GM19467 (cell line): ENCODE results near the gene SOBP.
"Not testable (repeated sequence)": the region's sequence is repeated elsewhere in the genome, so short reads cannot be mapped to it uniquely, and the experiment has no call there.

Experiments
- ATAC-seq: cut with Tn5 transposase; IDR thresholded peaks from one replicate; pipeline ENCODE4 v1.9.1; 2021; ENCODE audit warnings: mild to moderate bottlenecking, moderate library complexity; ENCODE audit not compliant: unreplicated experiment

SOBP gene

GRCh38 chr6:107489636-107490565 lies at the start of gene SOBP:
SOBP (plus strand) TSS chr6:107490117; CDS start chr6:107490617, 500 bp downstream.
- ATAC-seq: no peak

GRCh38 chr6:107440936-107441335 lies 49.0 kb upstream of the SOBP start:
- no peak for ATAC-seq

DNA sequence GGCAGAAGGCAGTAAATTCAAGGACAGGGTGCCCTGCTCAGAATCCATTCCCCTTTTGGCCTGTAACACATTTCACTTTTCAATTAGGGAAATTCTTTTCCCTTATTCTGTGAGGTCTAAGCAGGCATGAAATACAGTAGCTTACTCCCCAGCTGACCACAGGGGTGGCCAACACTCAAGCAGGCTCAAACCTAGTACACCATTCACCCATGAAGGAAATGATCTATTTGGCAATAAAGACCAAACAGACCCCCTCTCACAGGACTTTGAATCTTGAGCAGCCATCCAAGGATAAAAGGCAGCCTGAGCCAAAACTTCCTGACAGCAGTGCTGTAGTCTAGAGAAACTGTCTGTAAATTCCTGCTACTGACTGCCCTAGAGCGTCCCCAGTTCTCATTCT lies 48.2 kb upstream of the SOBP start:
- no peak for ATAC-seq

GRCh38 chr6:107442938-107443607 lies 46.8 kb upstream of the SOBP start:
- no peak for ATAC-seq

DNA sequence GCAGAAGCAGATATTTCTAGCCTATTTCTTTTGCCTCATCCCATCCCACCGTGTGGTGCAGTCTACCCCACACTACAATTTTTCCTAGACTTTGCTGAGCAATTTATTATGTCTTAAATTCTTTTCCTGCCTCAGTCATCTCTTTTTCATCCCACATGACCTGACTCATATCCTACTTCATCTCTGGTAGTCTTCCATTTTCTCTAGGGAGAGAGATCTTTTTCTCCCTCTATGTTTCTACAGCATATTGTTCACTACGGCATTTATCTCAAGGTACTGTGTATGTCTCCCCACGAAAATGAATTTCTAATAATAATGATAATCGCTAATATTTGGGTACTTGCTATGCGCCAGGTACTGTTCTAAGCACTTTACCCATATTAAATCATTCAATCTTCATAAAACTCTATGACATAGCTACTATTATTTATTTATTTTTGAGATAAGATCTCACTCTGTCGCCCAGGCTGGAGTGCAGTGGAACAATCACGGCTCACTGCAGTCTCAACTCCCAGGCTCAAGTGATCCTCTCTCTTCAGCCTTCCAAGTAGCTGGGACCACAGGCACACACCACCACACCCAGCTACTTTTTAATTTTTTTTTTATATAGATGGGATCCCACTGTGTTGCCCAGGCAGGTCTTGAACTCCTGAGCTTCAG lies 46.2 kb upstream of the SOBP start:
- no peak for ATAC-seq

GRCh38 chr6:107444277-107444676 lies 45.6 kb upstream of the SOBP start:
- ATAC-seq: no peak

DNA sequence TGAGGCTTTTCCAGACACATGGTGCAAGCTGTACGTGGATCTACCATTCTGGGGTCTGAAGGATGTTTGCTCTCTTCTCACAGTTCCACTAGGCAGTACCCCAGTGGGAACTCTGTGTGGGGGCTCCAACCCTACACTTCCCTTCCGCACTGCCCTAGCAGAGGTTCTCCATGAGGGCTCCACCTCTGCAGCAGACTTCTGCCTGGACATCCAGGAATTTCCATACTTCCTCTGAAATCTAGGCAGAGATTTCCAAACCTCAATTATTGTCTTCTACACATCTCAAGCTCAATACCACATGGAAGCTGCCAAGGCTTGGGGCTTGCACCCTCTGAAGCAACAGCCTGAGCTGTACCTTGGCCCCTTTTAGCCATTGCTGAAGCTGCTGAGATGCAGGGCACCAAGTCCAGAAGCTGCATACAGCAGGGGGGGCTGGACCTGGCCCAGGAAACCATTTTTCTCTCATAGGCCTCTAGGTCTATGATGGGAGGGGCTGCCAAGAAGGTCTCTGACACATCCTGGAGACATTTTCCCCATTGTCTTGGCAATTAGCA lies 42.2 kb upstream of the SOBP start:
- no peak for ATAC-seq

GRCh38 chr6:107448776-107449175 lies 41.1 kb upstream of the SOBP start:
- no peak for ATAC-seq

GRCh38 chr6:107458672-107459282 lies 31.1 kb upstream of the SOBP start:
- peak; percentile 31 for ATAC-seq

DNA sequence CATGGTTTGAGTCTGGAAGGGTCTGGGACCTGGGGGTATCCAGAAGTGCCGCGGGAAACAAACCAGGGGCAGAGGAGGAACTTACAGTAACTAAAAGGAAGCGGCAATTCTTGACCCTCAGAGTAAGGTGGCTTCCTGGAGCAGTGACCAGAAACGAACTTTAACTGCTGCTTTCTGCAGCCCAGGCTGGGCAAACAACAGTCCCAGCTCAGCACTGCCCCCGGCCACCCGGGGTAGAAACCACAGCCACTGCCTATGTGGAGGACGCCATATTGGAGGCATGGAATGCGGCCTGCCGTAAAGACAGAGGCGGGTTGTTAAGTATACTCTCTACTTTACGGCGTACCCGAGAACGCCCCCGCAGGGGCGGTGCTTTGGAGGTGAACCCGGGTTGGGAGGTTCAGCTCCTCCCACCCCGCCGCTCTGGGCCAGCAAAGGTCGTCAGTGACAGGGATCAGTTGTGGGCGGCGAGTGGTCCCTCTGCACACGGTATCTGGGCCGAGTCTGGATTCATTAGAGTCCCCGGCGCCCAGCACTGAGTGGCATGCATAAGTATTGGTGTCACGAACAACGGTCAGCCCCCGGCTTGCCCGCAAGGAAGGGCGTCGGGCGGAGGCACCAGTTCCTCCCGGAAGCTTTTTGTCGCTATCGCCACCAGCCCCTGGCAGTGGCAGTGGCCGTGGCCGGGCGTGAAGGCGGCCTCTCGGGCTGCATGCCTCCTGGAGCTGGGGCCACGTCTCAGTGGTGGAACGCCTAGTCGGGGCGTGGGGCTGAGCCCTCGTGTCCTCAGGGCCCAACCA lies 30.4 kb upstream of the SOBP start, which contains the start of gene PDSS2:
Gene PDSS2, minus strand, starts transcription at position 282 of the 800 bp plus-strand sequence. Its CDS starts 279 bp downstream, at position 3.
- peak; percentile 93 for ATAC-seq

GRCh38 chr6:107460083-107460631 lies 29.8 kb upstream of the SOBP start:
- no peak for ATAC-seq

DNA sequence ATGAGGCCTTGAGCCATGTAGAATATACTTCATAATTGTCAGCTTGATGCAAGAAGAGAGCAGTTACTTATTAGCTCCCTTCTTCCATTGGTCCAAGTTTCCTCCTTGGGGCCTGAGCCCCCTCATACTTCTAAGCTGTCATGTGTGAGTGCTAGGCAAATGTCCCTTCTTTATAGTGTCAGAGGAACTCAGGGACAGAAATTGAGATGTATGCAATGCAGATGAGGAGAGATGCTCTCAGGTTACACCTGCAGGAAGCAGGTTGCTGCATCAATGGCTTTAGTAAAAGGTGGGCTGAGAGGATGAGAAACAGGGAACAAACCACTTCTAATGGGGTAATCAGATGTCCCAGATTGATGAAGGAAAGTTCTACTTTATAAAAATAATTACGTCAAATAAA lies 23.9 kb upstream of the SOBP start:
- ATAC-seq: no peak

DNA sequence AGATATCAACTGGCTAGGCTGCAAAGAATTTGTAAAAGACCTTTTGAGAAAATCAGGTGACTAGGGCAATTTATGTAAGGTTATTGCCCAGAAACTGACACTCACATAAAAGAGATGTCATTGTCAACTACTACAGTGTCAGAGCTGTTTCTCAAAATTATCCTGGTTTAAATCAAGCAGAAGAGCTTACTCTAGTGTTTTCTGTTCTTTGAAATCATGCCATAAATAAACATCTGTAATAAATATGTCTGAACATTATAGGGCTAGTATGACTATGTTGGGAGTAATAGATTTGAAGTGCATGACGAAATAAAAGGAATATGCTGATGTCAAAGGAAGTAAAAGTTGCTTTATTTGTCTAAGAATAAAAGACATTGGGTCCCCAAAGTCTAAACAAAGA lies 19.6 kb upstream of the SOBP start:
- ATAC-seq: no peak

GRCh38 chr6:107473660-107474059 lies 16.3 kb upstream of the SOBP start:
- no peak for ATAC-seq

DNA sequence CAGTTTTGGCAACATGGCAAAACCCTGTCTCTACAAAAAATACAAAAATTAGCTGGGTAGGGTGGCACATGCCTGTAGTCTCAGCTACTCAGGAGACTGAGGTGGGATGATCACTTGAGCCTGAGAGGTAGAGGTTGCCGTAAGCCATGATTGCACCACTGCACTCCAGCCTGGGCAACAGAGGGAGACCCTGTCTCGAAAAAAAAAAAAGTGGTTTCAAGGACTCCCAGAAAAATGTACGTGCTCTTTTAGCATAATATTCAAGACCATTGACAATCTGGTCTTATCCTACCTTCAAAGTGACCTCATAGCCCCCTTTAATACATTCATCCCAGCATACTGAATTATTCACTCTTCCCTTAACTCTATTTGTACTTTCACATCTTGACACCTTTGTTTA lies 14.6 kb upstream of the SOBP start:
- not testable (repeated sequence) for ATAC-seq

GRCh38 chr6:107475826-107476225 lies 14.1 kb upstream of the SOBP start:
- ATAC-seq: not testable (repeated sequence)

DNA sequence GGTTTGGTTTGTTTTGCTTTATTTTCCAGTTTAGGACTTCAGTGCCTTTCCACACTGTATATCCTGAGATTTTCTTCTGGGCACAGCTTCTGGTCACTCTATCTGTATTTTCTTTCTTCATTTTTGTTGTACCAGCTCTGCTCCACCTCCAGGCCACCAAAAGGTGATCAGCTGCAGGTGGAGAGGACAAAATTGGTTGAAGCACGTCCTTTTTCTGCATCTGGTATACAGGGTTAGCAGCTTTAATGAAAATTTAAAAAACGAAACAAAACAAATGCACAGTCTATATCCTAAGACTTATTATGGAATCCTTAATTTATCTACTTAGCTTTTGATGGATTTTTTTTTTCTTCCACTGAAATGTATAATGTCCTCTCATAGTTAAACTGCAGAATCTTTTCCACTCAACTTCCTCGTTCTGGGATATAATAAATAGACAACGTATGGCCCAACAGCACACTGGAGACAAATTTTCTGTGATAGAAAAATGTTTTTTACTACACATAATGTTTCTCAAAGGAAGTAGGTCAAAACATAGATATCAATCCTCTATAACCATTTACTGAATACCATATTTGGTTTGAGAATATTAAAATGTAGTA lies 10.7 kb upstream of the SOBP start:
- no peak for ATAC-seq

- ATAC-seq: no peak
Measured at GRCh38 chr6:107485157-107485556, 4.8 kb upstream of the SOBP start.

- ATAC-seq: no peak
Measured at GRCh38 chr6:107488174-107488874, 1.6 kb upstream of the SOBP start.
